GM19463 (cell line): ENCODE data around the gene FRRS1.
"Not testable (repeated sequence)": the region's sequence is repeated elsewhere in the genome, so short reads cannot be mapped to it uniquely, and the experiment has no call there.

Experiments
- ATAC-seq: cut with Tn5 transposase; IDR thresholded peaks from one replicate; pipeline ENCODE4 v1.9.1; 2021; ENCODE audit warnings: mild to moderate bottlenecking, moderate library complexity; ENCODE audit not compliant: unreplicated experiment

The FRRS1 gene

DNA sequence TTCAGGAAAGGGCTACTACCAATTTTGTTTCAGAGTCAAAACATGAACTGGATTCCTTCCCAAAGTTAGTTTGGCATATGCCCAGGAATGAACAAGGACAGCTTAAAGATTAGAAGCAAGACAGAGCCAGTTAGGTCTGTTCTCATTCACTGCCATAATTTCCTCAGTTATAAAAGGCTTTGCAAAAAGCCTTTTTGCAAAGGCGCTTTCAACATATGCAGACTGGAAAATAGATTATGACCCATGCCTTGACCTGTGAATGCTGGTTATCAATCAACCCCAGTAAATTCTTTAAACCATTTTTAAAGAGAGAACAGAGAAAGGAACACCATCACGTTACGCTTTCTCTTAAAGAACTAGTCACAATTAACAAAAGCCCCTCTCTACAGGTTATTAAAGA lies 1.7 kb upstream of the FRRS1 start:
- ATAC-seq, result no peak

DNA sequence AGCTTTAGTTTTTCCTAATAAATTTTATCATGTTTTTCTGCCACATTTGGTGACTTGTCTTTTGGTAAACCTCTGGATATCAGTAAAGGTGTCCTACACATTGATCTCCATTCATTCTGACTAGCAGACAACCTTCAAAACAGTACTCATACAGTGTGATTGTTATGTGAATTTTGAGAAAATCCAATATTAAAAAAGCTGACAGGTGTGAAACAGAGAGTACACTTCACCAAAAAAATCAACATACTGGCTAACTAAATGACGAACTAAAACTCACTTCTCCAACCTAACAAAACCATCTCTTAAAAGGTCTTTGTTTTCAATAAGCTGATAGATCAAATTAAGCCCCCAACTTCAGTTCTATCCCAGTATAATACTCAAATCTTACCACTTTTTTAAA lies 1.5 kb downstream of the FRRS1 start:
- no peak for ATAC-seq

DNA sequence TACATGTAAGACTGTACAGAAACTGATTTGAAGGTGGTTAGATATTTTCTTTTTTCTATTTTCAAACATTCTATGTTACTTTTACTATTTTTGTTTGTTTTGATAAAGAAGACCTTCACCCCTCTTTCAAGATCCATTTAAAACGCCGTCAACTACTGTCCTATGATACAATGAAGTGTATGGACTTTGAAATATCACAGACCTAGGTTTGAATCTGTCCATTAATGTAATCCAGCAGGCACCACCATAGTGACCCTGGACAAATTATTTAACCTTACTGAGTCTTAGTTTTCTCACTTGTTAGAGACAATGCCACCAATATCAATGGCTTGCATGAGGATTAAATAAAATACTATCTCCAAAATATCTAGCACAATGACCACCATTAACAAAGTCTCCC lies 2.0 kb downstream of the FRRS1 start:
- ATAC-seq, result no peak

DNA sequence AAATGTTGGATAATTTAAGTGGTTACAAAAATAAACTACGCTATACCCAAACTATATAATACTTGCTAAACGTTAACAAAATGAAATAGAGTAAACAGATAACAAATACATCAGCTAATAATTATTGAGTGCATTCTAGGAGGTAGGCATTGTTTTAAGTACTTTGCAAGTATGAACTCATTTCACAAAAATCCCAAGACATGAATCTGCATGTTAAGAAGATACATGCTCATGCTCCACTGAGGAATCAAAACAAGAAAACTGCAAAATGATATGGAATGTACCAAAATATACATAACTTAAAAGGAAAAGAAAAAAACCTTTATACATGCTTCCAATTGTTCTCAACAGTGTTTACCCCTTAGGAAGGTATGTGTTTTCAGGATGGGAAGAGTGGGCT lies 2.5 kb downstream of the FRRS1 start:
- no peak for ATAC-seq

DNA sequence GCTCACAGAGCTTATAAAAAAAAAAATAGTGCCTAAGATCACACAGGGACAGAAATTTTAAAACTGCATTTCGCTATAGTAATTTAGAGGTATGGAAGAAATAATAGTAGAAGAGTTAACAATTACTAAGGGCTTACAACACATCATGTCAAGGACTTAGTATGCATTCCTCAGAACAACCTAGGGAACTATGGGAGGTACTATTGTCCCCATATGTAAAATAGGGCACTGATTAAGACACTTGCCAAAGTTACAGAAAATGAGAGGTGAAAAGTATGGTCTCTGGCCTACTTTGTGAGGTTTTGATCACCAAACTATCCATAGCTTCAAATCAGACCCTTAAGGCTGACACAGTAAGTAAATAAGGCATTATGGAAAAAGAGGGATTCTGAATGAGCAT lies 4.7 kb downstream of the FRRS1 start:
- ATAC-seq, result no peak

DNA sequence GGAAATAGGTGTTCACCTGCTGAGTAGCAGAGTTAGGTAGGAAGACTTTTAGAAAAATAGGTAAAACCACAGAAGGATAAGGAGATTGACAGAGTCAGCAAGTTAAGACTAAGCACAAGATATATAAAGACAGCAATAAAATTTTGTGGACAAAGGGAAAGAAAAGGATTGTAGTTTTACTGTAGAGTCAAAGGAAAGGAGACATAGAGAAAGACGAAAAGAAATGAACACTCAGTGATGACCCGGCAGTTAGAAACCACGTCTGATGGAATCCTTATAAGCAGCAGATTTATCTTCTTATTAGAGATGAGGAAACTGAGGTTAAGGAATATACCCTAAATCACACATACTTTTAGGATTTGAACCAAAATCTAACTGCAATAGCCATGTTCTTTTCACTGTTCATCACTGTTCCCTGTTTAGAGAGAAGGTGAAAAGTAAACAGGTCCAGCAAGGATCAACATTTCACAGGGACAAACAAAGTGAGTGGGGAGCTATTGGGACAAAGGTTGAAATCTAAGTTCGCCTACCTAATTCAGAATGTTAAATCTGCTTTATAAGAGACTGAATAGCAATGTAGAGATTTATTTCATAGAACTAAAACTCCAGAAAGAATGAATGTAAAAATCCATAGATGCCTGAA lies 6.8 kb downstream of the FRRS1 start:
- ATAC-seq, result no peak

DNA sequence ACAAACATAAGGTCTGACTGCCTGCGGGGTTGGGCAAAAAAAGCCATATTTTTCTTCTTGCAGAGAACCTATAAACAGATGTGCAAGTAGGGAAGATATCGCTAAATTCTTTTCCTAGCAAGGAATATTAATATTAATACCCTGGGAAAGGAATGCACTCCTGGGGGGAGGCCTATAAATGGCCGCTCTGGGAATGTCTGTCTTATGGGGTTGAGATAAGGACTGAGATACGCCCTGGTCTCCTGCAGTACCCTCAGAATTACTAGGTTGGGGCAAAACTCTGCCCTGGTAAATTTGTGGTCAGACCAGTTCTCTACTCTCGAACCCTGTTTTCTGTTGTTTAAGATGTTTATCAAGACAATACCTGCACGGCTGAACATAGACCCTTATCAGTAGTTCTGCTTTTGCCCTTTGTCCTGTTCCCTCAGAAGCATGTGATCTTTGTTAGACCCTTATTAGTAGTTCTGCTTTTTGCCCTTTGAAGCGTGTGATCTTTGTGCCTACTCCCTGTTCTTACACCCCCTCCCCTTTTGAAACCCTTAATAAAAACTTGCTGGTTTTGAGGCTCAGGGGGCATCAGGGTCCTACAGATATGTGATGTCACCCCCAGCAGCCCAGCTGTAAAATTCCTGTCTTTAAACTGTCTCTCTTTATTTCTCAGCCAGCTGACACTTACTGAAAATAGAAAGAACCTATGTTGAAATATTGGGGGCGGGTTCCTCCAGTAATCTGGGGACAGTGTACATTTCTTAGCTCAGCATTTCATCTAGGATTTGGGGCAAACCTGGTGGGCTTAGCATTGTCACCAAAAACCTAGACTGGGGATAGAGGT lies 7.5 kb downstream of the FRRS1 start:
- not testable (repeated sequence) for ATAC-seq

DNA sequence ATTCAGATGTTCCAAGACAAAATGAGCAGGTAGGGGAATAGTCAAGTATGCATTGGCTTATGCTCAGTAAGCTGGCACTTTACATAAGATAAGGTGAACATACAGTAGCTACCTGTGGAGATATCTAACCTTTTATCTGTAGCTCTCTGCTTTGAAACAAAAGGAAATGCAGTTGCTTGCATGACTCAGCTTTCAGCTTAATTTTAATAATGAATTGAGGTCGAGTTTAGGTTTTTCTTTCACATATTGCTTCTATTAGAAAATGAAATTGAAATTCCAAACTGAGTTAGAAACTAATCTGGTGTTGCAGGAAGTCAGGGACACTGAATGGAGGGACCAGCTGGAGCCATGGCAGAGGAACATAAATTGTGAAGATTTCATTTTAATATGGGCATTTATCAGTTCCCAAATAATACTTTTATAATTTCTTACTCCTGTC lies 8.3 kb downstream of the FRRS1 start:
- ATAC-seq, result peak; percentile 74

DNA sequence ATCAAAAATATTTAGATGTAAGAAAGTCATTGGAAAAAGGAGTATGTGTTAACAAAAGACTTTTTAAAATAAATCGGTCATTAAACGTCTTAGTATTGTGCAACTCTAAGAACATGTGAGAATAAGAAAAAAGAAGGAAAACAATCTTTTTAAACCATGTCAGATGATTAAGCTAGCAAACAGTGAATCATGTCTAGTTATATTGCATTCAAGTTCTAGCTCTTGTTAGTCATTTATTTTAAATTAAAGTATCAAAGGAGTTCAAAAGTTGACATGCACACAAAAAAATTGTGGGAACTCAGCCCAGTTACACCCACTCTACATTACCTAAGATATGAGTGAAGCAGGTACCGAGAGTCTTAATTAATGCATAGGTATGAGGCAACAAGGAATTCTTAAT lies 9.8 kb downstream of the FRRS1 start:
- ATAC-seq, result no peak

DNA sequence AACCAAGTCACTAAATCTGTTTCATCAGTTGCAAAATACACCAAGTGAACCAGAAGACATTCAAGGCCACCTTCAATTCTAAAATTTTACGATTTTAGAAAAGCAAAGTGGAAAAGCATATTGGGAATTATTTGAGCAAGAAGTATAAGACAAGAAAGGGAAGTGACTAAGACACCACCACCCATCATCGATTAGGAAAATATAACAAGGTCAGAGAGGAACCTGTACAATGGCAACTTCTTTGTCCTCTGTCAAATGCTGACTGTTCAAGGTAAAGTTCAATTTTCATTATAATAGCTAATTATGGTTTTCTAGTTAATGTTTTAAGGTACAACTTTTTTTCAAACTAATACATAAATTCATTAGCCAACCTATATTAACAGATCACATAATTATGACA lies 10.8 kb downstream of the FRRS1 start:
- ATAC-seq, result no peak

DNA sequence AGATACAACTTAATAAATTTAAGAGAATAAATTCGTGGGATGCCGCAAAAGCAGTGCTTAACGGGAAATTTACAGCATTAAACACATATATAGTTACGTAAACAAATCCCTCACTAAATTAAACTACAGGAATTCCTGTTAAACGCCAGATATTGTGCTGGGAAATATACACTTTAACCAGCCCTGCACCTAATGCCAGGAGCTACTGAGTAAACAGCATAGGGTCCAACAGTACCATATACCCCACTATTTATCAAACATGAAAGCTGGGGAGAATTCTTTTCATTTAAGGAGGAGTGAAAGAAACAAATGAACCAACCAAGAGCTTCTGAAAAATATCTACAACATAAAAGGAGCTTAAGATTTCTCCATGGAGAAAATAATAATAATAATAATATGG lies 11.7 kb downstream of the FRRS1 start:
- no peak for ATAC-seq

DNA sequence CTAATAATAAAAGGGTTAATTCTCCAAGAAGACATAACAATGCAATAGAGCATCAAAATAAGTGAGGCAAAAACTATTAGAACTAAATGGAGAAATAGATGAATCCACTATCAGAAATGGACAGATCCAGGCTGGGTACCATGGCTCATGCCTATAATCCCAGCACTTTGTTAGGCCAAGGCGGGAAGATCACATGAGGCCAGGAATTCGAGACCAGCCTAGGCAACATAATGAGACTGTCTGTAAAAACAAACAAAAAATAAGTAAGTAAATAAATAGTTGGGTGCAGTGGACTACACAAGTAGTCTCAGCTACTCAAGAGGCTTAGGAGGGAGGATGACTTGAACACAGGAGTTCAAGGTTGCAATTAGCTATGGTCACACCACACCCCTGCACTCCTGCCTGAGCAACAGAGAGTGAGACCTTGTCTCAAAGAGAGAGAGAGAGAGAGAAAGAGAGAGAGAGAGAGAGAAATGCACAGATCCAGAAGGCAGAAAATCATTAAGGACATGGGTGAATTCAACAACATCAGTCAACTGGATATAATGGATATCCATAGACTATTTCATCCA lies 12.3 kb downstream of the FRRS1 start:
- ATAC-seq, result no peak

DNA sequence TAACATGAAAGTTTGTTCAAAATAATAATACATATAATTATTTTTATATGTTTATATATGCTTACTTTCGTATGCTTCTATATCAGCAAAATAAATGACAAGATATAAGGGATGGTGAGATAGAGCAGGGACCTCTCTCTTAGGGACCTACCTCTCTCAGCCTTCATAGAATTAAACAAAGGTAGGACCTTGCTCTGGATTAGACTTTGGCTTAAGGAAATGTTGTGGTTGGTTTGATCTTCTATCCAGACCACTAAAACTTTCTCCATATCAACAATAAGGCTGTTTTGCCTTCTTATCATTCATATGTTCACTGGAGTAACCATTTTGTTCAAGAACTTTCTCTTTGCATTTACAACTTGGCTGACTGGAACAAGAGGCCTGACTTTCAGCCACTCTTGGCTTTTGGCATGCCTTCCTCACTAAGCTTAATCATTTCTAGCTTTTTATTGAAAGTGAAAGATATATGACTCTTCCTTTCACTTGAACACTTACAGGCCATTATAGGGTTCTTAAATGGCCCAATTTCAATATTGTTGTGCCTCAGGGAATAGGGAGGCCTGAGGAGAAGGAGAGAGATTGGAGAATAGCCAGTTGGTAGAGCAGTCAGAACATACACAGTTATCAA lies 14.4 kb downstream of the FRRS1 start:
- ATAC-seq, result peak; percentile 67

DNA sequence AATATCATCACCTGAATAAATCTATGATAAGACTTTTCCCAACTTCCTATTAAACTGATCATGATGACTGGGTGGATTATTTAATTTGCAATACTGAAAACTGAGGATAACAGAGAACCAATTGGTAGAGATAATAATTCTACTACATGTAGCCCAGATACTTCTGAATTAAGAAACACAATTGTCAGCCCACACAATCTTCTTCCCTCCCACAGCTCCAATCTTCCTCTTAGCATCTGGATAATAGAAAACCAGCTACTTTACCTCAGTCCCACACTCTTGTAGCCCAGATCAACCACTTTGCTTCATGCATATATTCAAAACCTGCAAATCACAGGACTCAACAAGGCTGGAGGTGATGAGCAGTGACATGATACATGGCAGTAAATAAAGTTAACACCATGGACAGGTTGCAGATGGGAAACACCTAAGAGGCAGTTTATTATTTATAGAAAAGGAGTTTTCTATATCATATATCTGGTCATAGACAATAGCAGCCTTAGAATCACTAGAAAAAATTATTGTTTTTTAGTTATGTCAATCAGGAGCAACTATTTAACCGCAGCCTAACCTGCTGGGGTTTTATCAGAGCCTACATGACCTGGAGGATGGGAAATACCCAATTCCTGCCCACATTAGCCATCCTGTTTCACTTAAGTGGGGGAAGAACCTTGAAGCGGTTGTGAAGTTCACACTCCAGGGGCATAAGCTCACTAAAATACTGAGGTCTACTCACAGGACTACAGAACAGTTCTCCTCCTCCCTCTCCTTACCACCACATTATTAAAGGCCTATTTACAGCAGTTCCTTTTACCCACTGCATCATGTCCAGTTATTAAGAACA lies 16.7 kb downstream of the FRRS1 start:
- ATAC-seq, result peak; percentile 88

DNA sequence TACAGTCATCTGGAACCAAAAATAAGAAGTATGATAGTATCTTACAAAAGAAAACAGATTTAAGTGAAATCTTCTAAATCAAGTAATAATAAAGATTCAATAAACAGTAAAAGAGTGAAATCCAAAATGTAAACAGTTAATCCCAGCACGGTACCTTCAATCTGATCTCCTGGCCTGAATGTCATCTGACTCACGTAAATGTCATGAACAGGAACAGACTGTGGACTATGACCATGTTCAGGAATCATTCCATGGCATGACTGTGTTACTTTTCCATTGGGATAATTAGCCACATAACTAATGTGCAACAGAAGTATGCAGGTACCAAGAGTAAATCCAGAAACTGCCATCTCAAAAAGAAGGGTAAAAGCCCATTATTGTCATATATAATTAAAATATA lies 18.0 kb downstream of the FRRS1 start:
- no peak for ATAC-seq

DNA sequence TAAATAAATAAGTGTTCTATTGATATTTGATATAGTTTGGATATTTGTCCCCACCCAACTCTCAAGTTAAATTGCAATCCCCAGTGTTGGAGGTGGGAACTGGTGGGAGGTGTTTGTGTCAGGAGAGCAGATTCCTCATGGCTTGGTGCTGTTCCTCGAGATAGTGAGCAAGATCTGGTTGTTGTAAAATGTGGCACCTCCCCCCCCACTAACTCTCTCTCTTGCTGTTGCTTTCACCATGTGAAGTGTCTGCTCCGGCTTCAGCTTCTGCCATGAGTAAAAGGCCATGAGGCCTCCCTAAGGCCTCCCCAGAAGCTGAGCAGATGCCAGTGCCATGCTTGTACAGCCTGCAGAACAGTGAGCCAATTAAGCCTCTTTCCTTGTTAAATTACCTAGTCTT lies 20.8 kb downstream of the FRRS1 start:
- no peak for ATAC-seq

DNA sequence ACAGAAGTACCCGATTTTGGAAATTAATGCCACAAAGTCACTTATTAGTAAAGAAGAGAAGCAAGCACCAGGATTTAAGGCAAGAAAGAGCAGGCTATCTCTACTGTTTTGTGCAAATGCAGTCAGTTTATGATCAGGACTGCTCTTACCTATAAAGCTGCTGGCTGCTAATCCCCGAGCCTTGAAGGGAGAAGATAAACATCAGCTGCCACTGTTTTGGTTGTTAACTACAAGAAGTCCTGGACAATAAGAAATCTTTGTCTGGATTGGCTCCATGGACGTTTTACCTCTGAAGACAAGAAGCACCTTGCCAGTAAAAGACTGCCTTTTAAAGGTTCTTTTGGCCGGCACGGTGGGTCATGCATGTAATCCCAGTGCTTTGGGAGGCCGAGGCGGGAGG lies 21.4 kb downstream of the FRRS1 start:
- no peak for ATAC-seq

DNA sequence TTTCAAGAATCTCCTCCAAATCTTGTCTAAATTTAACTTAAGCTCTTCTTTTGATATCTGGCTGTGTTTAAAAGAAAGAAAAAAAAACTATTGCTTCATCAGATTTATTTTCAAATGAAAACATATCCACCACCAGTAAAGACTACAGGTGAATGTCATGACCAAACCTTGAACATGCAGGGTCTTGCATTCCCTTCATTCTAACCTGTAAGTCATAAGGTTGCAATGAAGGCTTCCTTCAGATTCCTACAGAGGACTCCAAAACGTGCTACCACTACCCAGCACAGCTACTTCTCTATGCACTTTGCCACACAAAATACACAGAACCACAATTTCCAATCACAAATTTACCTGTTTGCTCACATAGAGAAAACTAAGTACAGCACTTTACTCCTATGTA lies 26.3 kb downstream of the FRRS1 start:
- no peak for ATAC-seq

DNA sequence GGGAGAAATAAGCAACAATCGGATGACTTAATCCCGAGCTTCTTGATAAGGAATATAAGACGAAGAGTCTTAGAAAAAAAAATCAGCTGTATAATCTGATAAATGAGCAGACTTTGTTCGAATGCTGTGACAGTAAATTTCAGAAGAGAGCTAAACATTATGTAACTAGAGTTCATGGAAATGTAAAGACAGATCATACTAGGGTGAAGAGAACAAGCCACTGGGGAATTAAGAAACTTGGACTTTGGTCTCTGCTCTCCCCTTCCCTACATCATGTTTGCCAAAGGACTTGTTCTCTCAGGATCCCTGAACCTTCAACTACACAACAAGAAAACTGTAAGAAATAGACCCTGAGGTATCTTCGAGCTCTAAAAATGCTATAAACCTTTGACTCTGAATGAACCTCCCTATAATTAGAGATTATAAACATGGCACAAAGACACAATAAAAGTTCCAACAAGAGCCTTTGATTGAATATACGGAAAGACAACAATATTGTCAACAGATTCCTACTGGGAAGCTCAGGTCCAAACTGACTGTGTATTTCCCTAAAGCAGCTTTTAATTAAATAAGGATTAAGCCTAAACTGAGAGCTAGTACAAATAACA lies 27.5 kb downstream of the FRRS1 start:
- no peak for ATAC-seq

DNA sequence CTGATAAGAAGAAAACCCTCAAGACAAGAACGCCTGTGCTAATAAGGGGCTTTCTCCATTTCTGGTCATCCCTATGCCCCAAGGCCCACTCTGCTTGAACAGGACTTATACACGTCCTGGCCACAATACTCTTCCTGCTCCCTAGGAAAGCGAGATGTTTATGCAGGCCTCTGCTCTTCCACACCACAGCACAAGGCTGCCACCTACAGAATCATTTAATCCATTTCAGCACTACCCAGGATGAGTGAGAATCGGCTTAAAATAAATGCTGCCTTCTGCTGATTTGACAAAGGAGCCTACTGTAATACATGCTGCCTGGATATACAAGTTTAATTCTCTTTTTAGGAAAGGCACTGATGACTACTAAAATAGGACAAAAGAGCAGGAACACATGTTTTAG lies 29.4 kb downstream of the FRRS1 start:
- ATAC-seq, result no peak
